Measurements from ENCODE around the gene TIMP1.

TIMP1 gene

GRCh38 chrX:47563801-47564315 lies 18.4 kb upstream of the TIMP1 start:
- no peaks in the 10 kb centered on the region for H3K9me3 ChIP-seq (ENCODE audit: severe bottlenecking)
- no peak for DNase-seq
- TF ChIP-seq, protein P1, sequence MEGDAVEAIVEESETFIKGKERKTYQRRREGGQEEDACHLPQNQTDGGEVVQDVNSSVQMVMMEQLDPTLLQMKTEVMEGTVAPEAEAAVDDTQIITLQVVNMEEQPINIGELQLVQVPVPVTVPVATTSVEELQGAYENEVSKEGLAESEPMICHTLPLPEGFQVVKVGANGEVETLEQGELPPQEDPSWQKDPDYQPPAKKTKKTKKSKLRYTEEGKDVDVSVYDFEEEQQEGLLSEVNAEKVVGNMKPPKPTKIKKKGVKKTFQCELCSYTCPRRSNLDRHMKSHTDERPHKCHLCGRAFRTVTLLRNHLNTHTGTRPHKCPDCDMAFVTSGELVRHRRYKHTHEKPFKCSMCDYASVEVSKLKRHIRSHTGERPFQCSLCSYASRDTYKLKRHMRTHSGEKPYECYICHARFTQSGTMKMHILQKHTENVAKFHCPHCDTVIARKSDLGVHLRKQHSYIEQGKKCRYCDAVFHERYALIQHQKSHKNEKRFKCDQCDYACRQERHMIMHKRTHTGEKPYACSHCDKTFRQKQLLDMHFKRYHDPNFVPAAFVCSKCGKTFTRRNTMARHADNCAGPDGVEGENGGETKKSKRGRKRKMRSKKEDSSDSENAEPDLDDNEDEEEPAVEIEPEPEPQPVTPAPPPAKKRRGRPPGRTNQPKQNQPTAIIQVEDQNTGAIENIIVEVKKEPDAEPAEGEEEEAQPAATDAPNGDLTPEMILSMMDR (IDR thresholded peaks at IDR 0.05; ENCODE audit: low read depth, low read length), result no peak
- H3K4me3 ChIP-seq (ENCODE audit: low read depth, low read length), result no peak overlapping the region
- H3K36me3 ChIP-seq, result peaks cover 3% of the 10 kb centered on the region; the same call in 1 of the 2 replicates
- H3K27me3 ChIP-seq (ENCODE audit: insufficient read depth, low read depth, severe bottlenecking), result peaks cover 11% of the 10 kb centered on the region
- H3K27ac ChIP-seq, result no peak overlapping the region

- H3K36me3 ChIP-seq, result peaks cover 7% of the 10 kb centered on the region
- H3K9me3 ChIP-seq (ENCODE audit: severe bottlenecking), result no peaks in the 10 kb centered on the region
- H3K27me3 ChIP-seq (ENCODE audit: insufficient read depth, low read depth, severe bottlenecking), result peaks cover 11% of the 10 kb centered on the region
- no peak overlapping the region for H3K27ac ChIP-seq
- no peak for DNase-seq
- TF ChIP-seq, protein P1 (IDR thresholded peaks at IDR 0.05; ENCODE audit: low read depth, low read length), result no peak
- no peak overlapping the region for H3K4me3 ChIP-seq (ENCODE audit: low read depth, low read length)
Observed at GRCh38 chrX:47564438-47565085, 17.7 kb upstream of the TIMP1 start.

- Histone ChIP-seq H3K27ac (no peak overlapping the region), H3K27me3 (ENCODE audit: insufficient read depth, low read depth, severe bottlenecking) (peaks cover 11% of the 10 kb centered on the region), H3K36me3 (peaks cover 15% of the 10 kb centered on the region), H3K4me3 (ENCODE audit: low read depth, low read length) (no peak overlapping the region), H3K9me3 (ENCODE audit: severe bottlenecking) (no peaks in the 10 kb centered on the region)
- no peak for DNase-seq
- TF ChIP-seq, protein P1 (IDR thresholded peaks at IDR 0.05; ENCODE audit: low read depth, low read length), result no peak
Observed at GRCh38 chrX:47566841-47567240, 15.4 kb upstream of the TIMP1 start.

GRCh38 chrX:47568656-47569295 lies 13.5 kb upstream of the TIMP1 start:
- no peak overlapping the region for H3K4me3 ChIP-seq (ENCODE audit: low read depth, low read length)
- H3K9me3 ChIP-seq (ENCODE audit: severe bottlenecking), result no peaks in the 10 kb centered on the region
- DNase-seq, result peak; percentile 28
- no peak overlapping the region for H3K27ac ChIP-seq
- TF ChIP-seq, protein P1 (IDR thresholded peaks at IDR 0.05; ENCODE audit: low read depth, low read length), result peak; percentile 45; the same call in 1 of the 2 replicates
- peaks cover 15% of the 10 kb centered on the region for H3K36me3 ChIP-seq
- H3K27me3 ChIP-seq (ENCODE audit: insufficient read depth, low read depth, severe bottlenecking), result peaks cover 8% of the 10 kb centered on the region

- Histone ChIP-seq H3K9me3 (ENCODE audit: severe bottlenecking) (no peaks in the 10 kb centered on the region), H3K4me3 (ENCODE audit: low read depth, low read length) (no peak overlapping the region), H3K27me3 (ENCODE audit: insufficient read depth, low read depth, severe bottlenecking) (peaks cover 8% of the 10 kb centered on the region), H3K27ac (no peak overlapping the region), H3K36me3 (peaks cover 15% of the 10 kb centered on the region)
- TF ChIP-seq, protein P1 (IDR thresholded peaks at IDR 0.05; ENCODE audit: low read depth, low read length), result no peak
- DNase-seq, result no peak
Observed at GRCh38 chrX:47570794-47571193, 11.4 kb upstream of the TIMP1 start.
